AG09309 (cell line): ENCODE data around the gene BTNL9.
"Not testable (repeated sequence)": the region's sequence is repeated elsewhere in the genome, so short reads cannot be mapped to it uniquely, and the experiment has no call there.

ENCODE experiments used
- DNase-seq: peaks from one replicate; pipeline ENCODE4 v3.0.0-alpha.2; 2010; ENCODE audit warnings: low read depth
- H3K4me3 ChIP-seq: 2 replicates; pipeline ENCODE4 v1.5.1; 2011; ENCODE audit warnings: mild to moderate bottlenecking, low read depth, low read length, moderate library complexity; ENCODE audit not compliant: control insufficient read depth
- CTCF ChIP-seq: IDR thresholded peaks from 2 replicates; pipeline ENCODE4 v1.5.1; 2011; ENCODE audit warnings: mild to moderate bottlenecking, low read depth, low read length, inconsistent platforms; ENCODE audit not compliant: insufficient read depth, control insufficient read depth; ENCODE audit errors: missing control alignments

Gene BTNL9

GRCh38 chr5:181100121-181100875 lies 60.2 kb downstream of the BTNL9 start:
- no peak for TF ChIP-seq CTCF
- DNase-seq, result no peak
- no peak overlapping the region for H3K4me3 ChIP-seq

GRCh38 chr5:181101030-181101641 lies 61.1 kb downstream of the BTNL9 start:
- H3K4me3 ChIP-seq, DNase-seq: not testable (repeated sequence)

- H3K4me3 ChIP-seq, DNase-seq: not testable (repeated sequence)
Measured at GRCh38 chr5:181101930-181102674, 62.0 kb downstream of the BTNL9 start.

GRCh38 chr5:181104259-181104568 lies 64.1 kb downstream of the BTNL9 start:
- DNase-seq, H3K4me3 ChIP-seq: not testable (repeated sequence)

GRCh38 chr5:181104606-181105390 lies 64.7 kb downstream of the BTNL9 start:
- not testable (repeated sequence) for DNase-seq, H3K4me3 ChIP-seq

- H3K4me3 ChIP-seq, result no peak overlapping the region
Measured at GRCh38 chr5:181105391-181106025, 65.4 kb downstream of the BTNL9 start.

GRCh38 chr5:181107699-181108098 lies 67.6 kb downstream of the BTNL9 start:
- no peak for DNase-seq
- H3K4me3 ChIP-seq, result no peak overlapping the region
- TF ChIP-seq CTCF, result no peak

More at GRCh38 chr5:181105391-181106025, 65.4 kb downstream of the BTNL9 start:
- TF ChIP-seq CTCF, result no peak
- no peak for DNase-seq

- TF ChIP-seq CTCF, result no peak
- no peak for DNase-seq
- H3K4me3 ChIP-seq, result no peak overlapping the region
Measured at GRCh38 chr5:181108578-181109165, 68.6 kb downstream of the BTNL9 start.
